ENCODE data around the gene SNRNP200.

DNA sequence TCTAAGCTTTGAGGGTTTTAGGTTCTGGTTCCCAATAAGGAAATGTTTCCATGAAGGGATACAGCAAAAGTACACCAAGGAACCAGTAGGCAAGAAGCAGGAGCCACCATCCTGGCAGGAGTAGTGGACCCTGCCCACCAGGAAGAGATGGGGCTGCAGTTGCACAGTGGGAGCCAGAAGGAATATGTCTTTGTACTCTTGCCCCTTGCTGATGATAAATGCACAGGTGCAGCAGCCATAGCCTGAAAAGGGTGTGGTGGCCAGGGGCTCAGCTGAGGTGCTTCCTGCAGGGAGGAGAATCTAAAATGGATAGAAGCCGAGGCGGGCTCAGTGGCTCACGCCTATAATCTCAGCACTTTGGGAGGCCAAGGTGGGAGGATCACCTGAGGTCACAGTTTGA lies 67.1 kb downstream of the SNRNP200 start:
- TF ChIP-seq, protein P1, sequence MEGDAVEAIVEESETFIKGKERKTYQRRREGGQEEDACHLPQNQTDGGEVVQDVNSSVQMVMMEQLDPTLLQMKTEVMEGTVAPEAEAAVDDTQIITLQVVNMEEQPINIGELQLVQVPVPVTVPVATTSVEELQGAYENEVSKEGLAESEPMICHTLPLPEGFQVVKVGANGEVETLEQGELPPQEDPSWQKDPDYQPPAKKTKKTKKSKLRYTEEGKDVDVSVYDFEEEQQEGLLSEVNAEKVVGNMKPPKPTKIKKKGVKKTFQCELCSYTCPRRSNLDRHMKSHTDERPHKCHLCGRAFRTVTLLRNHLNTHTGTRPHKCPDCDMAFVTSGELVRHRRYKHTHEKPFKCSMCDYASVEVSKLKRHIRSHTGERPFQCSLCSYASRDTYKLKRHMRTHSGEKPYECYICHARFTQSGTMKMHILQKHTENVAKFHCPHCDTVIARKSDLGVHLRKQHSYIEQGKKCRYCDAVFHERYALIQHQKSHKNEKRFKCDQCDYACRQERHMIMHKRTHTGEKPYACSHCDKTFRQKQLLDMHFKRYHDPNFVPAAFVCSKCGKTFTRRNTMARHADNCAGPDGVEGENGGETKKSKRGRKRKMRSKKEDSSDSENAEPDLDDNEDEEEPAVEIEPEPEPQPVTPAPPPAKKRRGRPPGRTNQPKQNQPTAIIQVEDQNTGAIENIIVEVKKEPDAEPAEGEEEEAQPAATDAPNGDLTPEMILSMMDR (IDR thresholded peaks at IDR 0.05) = no peak
- TF ChIP-seq POLR2AphosphoS5 (IDR thresholded peaks at IDR 0.05) (no peak), POLR2A (IDR thresholded peaks at IDR 0.05) (no peak)
